Measurements from ENCODE around the gene GNRH2. TPM values are rescaled to one million over a fixed set of nuclear protein-coding genes. Genes with fewer than 3 reads are reported as not detected.
"Not testable (repeated sequence)": the region's sequence is repeated elsewhere in the genome, so short reads cannot be mapped to it uniquely, and the experiment has no call there.

The GNRH2 gene
- total RNA-seq, 2 donors from 2014 or later, result 2.5 TPM; not detected in 1

DNA sequence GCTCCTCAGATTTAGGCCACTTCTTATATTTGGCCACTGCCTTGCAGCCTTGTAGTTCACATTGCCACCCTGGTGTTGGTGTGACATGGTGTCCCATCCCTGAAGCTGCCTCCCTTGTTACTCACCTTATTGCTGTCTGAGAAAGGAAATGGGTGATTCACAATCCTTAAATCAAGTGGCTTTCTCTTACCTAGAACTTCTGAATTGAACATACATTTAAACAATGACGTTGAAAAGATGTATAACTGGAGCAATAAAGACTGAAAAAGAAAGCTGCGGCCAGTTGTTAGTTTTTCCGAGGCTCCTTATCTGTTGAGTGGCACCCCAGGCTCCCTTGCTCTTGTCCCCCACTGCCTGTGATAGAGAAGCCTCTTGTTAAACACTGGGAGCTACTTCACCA lies 28.8 kb upstream of the GNRH2 start:
- Mint-ChIP-seq H3K27ac (no peak overlapping the region), H3K9me3 (peaks cover 11% of the 10 kb centered on the region), H3K27me3 (ENCODE audit: insufficient read depth) (no peaks in the 10 kb centered on the region), H3K4me3 (no peak overlapping the region), H3K36me3 (ENCODE audit: low read depth) (peaks cover 57% of the 10 kb centered on the region), H3K4me1 (no peaks in the 10 kb centered on the region)
- Histone ChIP-seq H3K36me3 (ENCODE audit: control insufficient read depth, insufficient read depth, low read length) (peaks cover 57% of the 10 kb centered on the region), H3K4me3 (ENCODE audit: low read length) (no peak overlapping the region), H3K27ac (ENCODE audit: low read depth, low read length) (no peak overlapping the region), H3K9ac (ENCODE audit: extremely low read depth, low read length, poor library complexity, severe bottlenecking) (no peak overlapping the region), H3K9me3 (ENCODE audit: control insufficient read depth, low read length) (no peaks in the 10 kb centered on the region), H3K4me1 (ENCODE audit: control insufficient read depth, insufficient read depth, low read length) (no peaks in the 10 kb centered on the region), H3K27me3 (ENCODE audit: control insufficient read depth, insufficient read depth, low read length, poor library complexity, severe bottlenecking) (no peaks in the 10 kb centered on the region)
- DNase-seq, result no peak
- 100% methylated on average over 1 to 3 of the region's 3 CpGs for WGBS, 2 experiments (ENCODE audit: insufficient coverage in 1 of 2, insufficient read length in 1 of 2)
- TF ChIP-seq CTCF (conservative IDR thresholded peaks at IDR 0.05), result no peak

- H3K27ac ChIP-seq (ENCODE audit: low read depth, low read length); H3K27me3 Mint-ChIP-seq (ENCODE audit: insufficient read depth); H3K4me3 ChIP-seq (ENCODE audit: low read length); H3K4me1 Mint-ChIP-seq; H3K9me3 ChIP-seq (ENCODE audit: control insufficient read depth, low read length); H3K9ac ChIP-seq (ENCODE audit: extremely low read depth, low read length, poor library complexity, severe bottlenecking); H3K4me3 Mint-ChIP-seq; H3K27ac Mint-ChIP-seq; DNase-seq; H3K4me1 ChIP-seq (ENCODE audit: control insufficient read depth, insufficient read depth, low read length); H3K27me3 ChIP-seq (ENCODE audit: control insufficient read depth, insufficient read depth, low read length, poor library complexity, severe bottlenecking): not testable (repeated sequence)
- peaks cover 54% of the 10 kb centered on the region for H3K36me3 ChIP-seq (ENCODE audit: control insufficient read depth, insufficient read depth, low read length)
- Mint-ChIP-seq H3K36me3 (ENCODE audit: low read depth) (peaks cover 57% of the 10 kb centered on the region), H3K9me3 (peaks cover 16% of the 10 kb centered on the region)
- WGBS, 2 experiments (ENCODE audit: insufficient coverage in 1 of 2, insufficient read length in 1 of 2), result 100% methylated on average over 4 of the region's 5 CpGs; no CpG with 5 or more reads in 1 of the 2 experiments
These were observed 28.1 kb upstream of the GNRH2 start for GRCh38 chr20:3015302-3015701.

DNA sequence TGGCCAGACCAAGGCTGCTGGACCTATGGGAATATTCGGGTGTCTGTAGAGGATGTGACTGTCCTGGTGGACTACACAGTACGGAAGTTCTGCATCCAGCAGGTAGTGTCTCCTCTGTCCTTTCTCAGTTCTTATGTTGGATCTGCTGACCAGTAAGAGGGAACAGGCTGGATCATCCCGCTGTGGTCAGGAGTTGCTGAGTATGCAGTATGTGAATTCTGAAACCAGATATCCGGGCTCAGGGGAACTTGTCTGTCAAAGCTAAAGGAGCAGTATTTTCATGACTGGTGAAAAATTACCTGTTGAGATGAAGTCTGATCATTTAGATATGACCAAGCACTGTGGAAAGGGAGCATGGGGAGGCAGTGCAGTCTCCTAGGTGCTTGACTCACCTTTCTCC lies 22.1 kb upstream of the GNRH2 start:
- peaks cover 84% of the 10 kb centered on the region for H3K36me3 Mint-ChIP-seq (ENCODE audit: low read depth)
- no peak overlapping the region for H3K27ac ChIP-seq (ENCODE audit: low read depth, low read length)
- H3K4me3 Mint-ChIP-seq, result no peak overlapping the region
- no peaks in the 10 kb centered on the region for H3K27me3 Mint-ChIP-seq (ENCODE audit: insufficient read depth)
- peaks cover 18% of the 10 kb centered on the region for H3K9me3 Mint-ChIP-seq
- no peak overlapping the region for H3K4me3 ChIP-seq (ENCODE audit: low read length)
- TF ChIP-seq CTCF (conservative IDR thresholded peaks at IDR 0.05), result no peak
- H3K27ac Mint-ChIP-seq, result no peak overlapping the region
- H3K9ac ChIP-seq (ENCODE audit: extremely low read depth, low read length, poor library complexity, severe bottlenecking), result no peak overlapping the region
- 91 to 100% methylated on average over 4 of the region's 4 CpGs for WGBS, 2 experiments (ENCODE audit: insufficient coverage in 1 of 2, insufficient read length in 1 of 2)
- no peak for DNase-seq
- H3K27me3 ChIP-seq (ENCODE audit: control insufficient read depth, insufficient read depth, low read length, poor library complexity, severe bottlenecking), result no peaks in the 10 kb centered on the region
- H3K9me3 ChIP-seq (ENCODE audit: control insufficient read depth, low read length), result no peaks in the 10 kb centered on the region
- H3K4me1 ChIP-seq (ENCODE audit: control insufficient read depth, insufficient read depth, low read length), result peaks cover 7% of the 10 kb centered on the region
- H3K36me3 ChIP-seq (ENCODE audit: control insufficient read depth, insufficient read depth, low read length), result peaks cover 60% of the 10 kb centered on the region
- peaks cover 15% of the 10 kb centered on the region for H3K4me1 Mint-ChIP-seq

GRCh38 chr20:3021777-3022176 lies 21.6 kb upstream of the GNRH2 start:
- no peak for DNase-seq
- Mint-ChIP-seq H3K4me1 (peaks cover 15% of the 10 kb centered on the region), H3K27ac (no peak overlapping the region), H3K36me3 (ENCODE audit: low read depth) (peaks cover 84% of the 10 kb centered on the region), H3K4me3 (no peak overlapping the region), H3K27me3 (ENCODE audit: insufficient read depth) (no peaks in the 10 kb centered on the region), H3K9me3 (peaks cover 18% of the 10 kb centered on the region)
- H3K4me3 ChIP-seq (ENCODE audit: low read length), result no peak overlapping the region
- no peaks in the 10 kb centered on the region for H3K27me3 ChIP-seq (ENCODE audit: control insufficient read depth, insufficient read depth, low read length, poor library complexity, severe bottlenecking)
- peaks cover 7% of the 10 kb centered on the region for H3K4me1 ChIP-seq (ENCODE audit: control insufficient read depth, insufficient read depth, low read length)
- H3K9me3 ChIP-seq (ENCODE audit: control insufficient read depth, low read length), result no peaks in the 10 kb centered on the region
- no peak overlapping the region for H3K9ac ChIP-seq (ENCODE audit: extremely low read depth, low read length, poor library complexity, severe bottlenecking)
- 95 to 100% methylated on average over 2 to 5 of the region's 5 CpGs for WGBS, 2 experiments (ENCODE audit: insufficient coverage in 1 of 2, insufficient read length in 1 of 2)
- no peak for TF ChIP-seq CTCF (conservative IDR thresholded peaks at IDR 0.05)
- peaks cover 61% of the 10 kb centered on the region for H3K36me3 ChIP-seq (ENCODE audit: control insufficient read depth, insufficient read depth, low read length)
- no peak overlapping the region for H3K27ac ChIP-seq (ENCODE audit: low read depth, low read length)

DNA sequence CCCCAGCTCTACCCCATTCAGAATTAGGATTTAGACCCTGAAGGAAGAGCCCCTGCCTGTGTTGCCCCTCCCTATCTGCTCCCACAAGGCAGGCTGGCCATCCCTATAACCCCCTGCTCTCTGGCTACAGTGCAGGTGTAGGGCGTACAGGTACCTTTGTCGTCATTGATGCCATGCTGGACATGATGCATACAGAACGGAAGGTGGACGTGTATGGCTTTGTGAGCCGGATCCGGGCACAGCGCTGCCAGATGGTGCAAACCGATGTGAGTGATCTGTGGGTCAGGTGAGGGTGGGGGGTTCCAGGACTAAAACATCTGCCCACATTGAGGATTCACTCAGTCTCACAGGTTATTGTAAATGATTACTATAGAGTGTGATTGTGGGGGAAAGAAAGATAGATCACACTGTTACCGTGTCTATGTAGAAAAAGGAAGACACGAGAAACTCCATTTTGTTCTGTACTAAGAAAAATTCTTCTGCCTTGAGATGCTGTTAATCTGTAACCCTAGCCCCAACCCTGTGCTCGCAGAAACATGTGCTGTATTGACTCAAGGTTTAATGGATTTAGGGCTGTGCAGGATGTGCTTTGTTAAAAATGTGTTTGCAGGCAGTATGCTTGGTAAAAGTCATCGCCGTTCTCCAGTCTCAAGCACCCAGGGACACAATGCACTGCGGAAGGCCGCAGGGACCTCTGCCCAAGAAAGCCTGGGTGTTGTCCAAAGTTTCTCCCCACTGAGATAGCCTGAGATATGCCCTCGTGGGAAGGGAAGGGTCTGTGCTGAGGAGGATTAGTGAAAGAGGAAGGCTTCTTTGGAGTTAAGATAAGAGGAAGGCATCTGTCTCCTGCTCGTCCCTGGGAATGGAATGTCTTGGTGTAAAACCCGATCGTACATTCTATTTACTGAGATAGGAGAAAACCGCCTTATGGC lies 20.6 kb upstream of the GNRH2 start:
- H3K9me3 ChIP-seq (ENCODE audit: control insufficient read depth, low read length); H3K4me1 ChIP-seq (ENCODE audit: control insufficient read depth, insufficient read depth, low read length); H3K9ac ChIP-seq (ENCODE audit: extremely low read depth, low read length, poor library complexity, severe bottlenecking); H3K27me3 ChIP-seq (ENCODE audit: control insufficient read depth, insufficient read depth, low read length, poor library complexity, severe bottlenecking); H3K4me3 ChIP-seq (ENCODE audit: low read length); H3K27me3 Mint-ChIP-seq (ENCODE audit: insufficient read depth); H3K27ac ChIP-seq (ENCODE audit: low read depth, low read length); DNase-seq: not testable (repeated sequence)
- Mint-ChIP-seq H3K4me1 (peaks cover 15% of the 10 kb centered on the region), H3K4me3 (peak overlapping the region; percentile 34), H3K9me3 (peaks cover 17% of the 10 kb centered on the region), H3K27ac (peak overlapping the region; percentile 96), H3K36me3 (ENCODE audit: low read depth) (peaks cover 84% of the 10 kb centered on the region)
- 88 to 95% methylated on average over 14 to 16 of the region's 20 CpGs for WGBS, 2 experiments (ENCODE audit: insufficient coverage in 1 of 2, insufficient read length in 1 of 2)
- peaks cover 61% of the 10 kb centered on the region for H3K36me3 ChIP-seq (ENCODE audit: control insufficient read depth, insufficient read depth, low read length)
